GM21360 (cell line): ENCODE data around the gene FHAD1.
A peak's percentile ranks its signal among the peaks of the same experiment; 100 is the strongest.

Experiments
- ATAC-seq: cut with Tn5 transposase; IDR thresholded peaks from one replicate; pipeline ENCODE4 v1.9.1; 2021; ENCODE audit warnings: mild to moderate bottlenecking, moderate library complexity; ENCODE audit not compliant: unreplicated experiment

The FHAD1 gene

DNA sequence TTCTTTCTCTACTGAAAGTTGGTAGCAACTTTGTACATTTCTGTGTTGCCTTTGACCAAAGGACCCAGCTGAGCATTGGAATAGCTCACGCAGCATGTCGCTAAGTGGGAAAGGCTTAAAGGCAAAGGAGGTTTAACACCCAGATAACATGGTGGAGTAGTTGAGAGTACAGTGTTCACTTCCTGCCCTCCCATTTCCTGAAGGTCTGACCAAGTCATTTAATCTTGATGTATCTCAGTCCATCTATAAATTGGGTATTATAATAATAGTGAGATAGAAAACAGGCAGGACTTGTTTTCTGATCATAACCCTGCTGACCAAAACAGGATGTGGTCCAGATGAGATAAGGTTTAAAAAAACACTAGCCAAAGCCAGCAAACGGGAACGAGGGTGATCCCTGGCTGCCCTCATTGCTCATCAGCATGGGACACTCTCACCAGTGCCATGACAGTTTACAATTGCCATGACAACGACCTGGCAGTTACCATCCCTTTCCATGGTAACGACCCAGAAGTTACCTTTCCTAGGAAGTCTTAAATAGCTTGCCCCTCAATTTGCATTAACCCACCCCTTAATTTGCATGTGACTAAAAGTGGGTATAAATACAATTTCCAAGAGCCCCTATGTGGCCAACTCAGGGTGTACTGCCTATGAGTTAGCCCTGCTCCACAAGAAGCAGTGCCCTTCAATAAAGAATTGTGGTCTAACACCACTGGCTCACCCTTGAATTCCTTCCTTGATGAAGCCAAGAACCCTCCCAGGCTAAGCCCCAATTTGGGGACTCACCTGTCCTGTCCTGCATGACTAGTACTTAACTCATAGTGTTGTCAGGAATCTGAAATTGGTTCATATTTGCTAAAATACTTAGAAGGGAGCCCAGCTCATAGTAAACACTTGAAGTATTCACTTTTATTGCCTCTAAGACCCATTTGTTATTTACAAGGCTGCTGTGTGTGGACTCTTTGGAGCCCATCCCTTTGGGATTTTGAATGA lies 28.4 kb upstream of the FHAD1 start:
- ATAC-seq: no peak

DNA sequence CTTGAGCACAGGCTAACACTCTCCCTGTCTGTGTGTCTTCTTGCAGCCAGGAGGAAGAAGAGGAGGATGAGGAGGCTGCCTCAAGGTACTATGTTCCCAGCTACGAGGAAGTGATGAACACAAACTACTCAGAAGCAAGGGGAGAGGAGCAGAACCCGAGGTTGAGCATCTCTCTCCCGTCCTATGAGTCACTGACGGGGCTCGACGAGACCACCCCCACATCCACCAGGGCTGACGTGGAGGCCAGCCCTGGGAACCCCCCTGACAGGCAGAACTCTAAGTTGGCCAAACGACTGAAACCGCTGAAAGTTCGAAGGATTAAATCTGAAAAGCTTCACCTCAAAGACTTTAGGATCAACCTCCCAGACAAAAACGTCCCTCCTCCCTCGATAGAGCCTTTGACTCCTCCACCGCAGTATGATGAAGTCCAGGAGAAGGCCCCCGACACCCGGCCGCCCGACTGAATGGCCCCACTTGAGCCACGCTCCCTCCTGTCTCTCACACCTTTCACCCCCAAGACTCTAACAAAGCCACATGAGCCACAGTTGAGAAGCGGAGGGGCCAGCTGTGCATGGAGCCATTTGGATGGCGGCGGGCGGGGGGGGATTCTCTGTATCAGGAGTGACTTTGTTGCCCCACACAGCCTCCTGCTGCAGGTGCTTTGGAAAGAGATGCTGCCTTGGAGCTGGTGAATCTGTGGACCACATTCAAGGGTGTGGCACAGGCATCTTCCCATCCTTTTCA lies 27.6 kb upstream of the FHAD1 start:
- no peak for ATAC-seq

DNA sequence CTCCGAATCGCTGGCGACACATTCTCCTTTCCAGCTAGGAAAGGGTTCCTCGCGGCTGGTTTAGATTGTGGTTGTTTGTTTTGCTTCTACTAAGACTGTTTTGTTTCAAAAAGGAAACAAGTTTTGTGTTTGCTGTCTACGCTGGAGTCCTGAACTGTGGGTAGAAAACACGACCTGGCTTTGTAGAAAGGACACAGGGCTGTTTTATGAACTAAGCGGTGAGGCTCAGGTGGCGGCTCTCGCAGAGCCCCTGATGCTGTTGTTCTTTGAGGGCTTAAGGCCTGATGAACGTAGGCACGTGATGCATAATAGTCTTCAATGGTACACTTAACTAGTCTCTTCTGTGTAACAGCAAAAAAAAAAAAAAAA lies 27.0 kb upstream of the FHAD1 start:
- ATAC-seq: no peak

- ATAC-seq: no peak
Observed at GRCh38 chr1:15220825-15221431, 26.1 kb upstream of the FHAD1 start.

GRCh38 chr1:15222653-15223303 lies 24.2 kb upstream of the FHAD1 start:
- ATAC-seq: no peak

DNA sequence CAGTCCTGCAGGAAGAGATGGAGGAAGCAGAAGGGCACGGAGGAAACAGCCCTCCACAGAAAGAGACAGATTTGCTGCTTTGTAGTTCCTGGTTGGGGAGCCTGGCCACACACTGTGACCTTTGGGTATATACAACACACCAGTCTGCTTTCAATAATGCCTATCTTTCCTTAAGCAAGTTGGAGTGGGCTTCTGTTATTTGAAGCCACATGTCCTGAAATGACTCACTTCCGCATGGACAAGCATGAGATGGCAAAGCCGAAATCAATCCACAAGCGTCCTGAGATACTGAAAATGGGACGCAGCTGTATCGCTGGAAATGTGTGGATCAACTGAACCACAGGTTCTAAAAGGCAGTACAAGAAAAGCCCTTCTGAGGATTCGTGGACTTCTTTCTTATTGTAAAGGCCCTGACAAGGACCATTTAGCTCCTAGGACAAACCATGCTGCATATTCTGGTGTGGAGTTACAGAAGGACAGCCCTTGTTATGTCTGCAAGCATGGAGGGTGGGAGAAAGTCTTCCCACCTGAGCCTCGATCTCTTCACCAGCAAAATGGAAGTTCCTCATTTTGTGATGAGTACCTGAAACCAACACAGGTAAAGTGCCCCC lies 22.7 kb upstream of the FHAD1 start:
- ATAC-seq: no peak

- no peak for ATAC-seq
Observed at GRCh38 chr1:15224974-15225373, 22.0 kb upstream of the FHAD1 start.

DNA sequence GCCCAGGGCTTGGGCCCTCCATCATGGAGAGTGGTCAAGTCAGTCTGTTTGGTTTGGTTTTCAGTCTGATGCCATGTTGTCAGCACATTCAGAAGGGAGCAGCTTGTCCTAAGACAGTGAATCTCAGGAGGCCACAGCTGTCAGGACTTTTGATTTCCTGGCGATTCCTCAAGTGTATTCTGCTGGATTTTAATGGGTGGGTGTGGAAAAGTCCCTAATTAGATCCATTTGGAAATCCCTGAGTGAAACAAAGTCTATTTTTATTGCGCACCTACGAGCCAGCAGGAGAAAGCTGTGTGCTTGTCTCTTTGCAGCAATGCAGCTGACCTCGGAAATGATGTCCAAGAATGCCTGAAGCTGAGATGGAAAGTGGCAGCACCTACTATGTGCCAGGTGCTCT lies 21.6 kb upstream of the FHAD1 start:
- no peak for ATAC-seq

DNA sequence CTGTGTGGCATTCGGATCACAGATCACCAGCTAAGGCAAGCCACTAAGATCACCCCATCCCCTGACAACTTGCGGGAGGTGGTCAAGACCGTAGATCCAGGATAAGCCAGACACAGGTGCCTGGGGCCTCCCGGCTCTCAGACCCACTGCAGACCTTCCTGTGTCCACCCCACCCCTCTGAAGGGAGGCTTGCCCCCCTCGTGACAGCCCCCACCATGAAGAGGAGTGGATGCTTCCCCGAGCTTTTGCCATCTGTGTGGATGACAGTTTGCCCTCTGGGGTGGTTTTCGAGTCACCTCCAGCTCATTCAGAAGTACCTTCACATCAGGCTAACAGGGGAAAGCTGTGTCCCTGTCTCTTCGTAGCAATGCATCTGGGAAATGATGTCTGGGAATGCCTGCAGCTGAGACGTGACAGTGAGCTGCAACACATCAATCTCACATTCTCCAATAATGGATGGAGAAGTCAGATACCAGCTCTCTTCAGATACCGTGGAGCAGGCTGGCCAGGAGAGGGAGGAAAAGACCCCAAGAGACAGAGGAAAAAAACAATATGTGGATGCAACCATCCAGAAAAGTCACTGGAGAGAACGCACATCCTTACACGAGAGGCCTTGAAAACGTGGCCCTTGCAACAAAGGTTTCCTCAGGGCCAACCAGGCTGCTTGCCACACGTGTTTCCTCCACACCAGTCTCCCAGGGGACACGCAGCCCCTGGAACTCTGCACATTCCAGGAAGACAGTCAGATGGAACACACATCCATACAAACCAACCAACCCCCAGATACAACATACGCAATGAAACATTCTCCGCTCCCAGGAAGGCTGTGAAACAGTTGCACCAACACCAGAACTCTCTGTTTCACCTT lies 20.4 kb upstream of the FHAD1 start:
- ATAC-seq: no peak

GRCh38 chr1:15229707-15230131 lies 17.3 kb upstream of the FHAD1 start:
- no peak for ATAC-seq

GRCh38 chr1:15231714-15232201 lies 15.3 kb upstream of the FHAD1 start:
- peak; percentile 86 for ATAC-seq

DNA sequence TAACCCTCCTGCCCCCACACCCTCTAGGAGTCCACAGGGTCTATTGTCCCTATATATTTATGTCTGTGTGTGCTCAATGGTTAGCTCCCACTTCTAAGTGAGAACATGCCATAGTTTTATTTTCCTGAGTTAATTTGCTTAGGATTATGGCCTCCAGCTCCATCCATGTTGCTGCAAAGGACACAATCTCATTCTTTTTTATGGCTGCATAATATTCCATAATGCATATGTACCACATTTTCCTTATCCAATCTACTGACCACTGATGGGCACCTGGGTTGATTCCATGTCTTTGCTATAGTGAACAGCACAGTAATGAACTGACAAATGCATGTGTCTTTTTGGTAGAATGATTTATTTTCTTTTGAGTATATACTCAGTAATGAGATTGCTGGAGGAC lies 13.3 kb upstream of the FHAD1 start:
- no peak for ATAC-seq

DNA sequence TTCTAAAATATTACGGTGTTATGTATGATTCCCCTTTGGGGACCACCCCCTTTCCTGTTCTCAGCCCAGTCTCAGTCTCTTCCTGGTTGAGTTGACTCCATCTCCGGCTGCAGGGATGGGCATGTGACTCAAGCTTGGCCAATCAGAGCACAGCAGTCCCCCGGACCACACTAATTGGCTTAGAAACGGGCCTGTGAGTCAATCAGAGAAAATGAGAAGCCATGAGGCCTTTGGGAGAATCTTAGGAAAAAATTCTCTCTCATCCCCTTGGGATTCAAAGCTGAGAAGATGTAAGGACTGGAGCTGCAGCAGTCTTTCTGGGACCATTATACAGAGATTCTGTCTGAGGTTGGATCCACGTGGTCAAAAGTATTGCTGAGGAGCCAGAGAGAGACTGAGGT lies 10.7 kb upstream of the FHAD1 start:
- ATAC-seq: no peak

DNA sequence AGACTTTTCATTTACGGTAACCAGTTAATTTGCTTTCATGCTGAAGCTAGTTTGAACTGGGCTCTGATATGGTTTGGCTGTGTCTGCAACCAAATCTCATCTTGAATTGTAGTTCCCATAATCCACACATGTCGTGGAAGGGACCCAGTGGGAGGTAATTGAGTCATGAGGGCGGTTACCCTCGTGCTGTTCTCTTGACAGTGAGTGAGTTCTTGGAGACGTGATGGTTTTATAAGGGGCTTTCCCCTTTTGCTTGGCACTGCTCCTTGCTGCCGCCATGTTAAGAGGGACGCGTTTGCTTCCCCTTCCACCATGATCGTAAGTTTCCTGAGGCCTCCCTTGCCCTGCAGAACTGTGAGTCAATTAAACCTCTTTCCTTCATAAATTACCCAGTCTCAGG lies 10.3 kb upstream of the FHAD1 start:
- no peak for ATAC-seq

DNA sequence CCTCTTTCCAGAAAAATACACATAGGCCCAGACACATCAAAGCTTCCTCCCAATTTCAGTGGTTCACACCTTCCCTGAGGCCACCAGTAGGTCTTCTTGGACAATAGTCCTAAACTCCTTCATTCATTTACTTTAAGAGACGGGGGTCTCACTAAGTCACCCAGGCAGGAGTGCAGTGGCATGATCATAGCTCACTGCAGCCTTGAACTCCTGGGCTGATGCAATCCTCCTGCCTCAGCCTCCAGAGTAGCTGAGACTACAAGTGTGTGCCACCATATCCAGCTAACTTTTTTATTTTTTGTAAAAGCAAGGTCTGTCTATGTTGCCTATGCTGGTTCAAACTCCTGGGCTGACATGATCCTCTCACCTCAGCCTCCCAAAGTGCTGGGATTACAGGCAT lies 8.2 kb upstream of the FHAD1 start:
- ATAC-seq: no peak

- ATAC-seq: no peak
Observed at GRCh38 chr1:15242766-15243165, 4.3 kb upstream of the FHAD1 start.

GRCh38 chr1:15243275-15244043 lies 3.6 kb upstream of the FHAD1 start:
- ATAC-seq: no peak

DNA sequence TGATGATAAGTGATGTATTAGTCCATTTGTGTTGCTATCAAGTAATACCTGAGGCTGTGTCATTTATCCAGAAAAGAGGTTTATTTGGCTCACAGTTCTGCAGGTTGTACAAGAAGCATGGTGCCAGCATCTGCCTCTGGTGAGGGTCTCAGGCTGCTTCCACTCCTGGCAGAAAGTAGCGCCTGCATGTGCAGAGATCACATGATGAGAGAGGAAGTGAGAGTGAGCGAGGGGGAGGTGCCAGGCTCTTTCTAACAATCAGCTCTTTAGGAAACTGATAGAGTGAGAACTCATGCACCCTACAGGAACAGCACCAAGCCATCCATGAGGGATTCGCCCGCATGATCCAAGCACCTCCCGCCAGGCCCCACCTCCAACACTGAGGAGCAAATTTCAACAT lies 2.2 kb upstream of the FHAD1 start:
- no peak for ATAC-seq
